GM19463 (cell line): ENCODE measurements around the gene TMPRSS3.

ENCODE experiments used
- ATAC-seq: cut with Tn5 transposase; IDR thresholded peaks from one replicate; pipeline ENCODE4 v1.9.1; 2021; ENCODE audit warnings: mild to moderate bottlenecking, moderate library complexity; ENCODE audit not compliant: unreplicated experiment

TMPRSS3 gene

DNA sequence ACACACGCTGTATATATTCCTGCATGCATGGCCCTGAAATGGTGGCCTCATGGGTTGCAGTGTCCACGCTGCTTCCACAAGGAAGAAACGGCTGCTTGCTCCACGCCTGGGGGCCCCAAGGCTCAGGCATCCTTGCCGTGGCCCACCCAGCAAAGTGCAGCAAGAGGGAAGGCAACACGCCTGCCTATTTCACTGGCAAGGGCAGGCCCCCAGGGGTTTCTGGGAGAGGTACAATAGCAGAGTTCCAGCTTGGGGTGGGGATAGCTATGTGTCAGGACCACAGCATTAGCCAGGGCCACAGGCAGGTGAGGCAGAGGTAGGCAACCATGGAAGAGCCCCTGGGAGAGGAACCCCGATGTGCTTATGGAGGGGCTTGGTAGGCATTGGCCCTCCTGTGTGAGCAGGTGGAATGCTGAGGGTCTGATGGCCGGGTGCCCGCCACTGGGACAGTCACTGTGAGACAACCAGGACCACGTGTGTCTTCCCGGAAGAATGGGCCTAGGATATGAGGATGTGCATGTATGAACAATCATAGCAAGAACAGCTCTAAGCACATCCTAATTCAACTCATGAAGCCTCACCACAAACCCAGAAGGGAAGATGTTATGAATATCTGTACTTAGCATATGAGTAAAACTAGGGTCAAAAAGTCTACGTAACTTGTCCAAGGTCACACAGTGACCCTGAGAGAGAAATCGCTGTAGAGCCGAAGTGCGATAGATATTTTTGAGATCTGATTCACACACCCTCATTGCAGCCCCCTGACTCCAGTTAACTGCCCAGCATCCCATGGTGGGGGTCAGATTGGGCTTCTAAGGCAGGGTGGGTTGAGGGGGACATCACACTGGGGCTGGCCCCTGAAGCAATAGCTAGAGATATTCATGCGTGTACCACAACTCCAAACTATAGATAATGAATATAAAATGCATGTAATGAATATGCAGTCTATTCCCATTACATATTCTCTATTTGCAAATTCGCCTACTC lies 56.8 kb downstream of the TMPRSS3 start:
- ATAC-seq: no peak

DNA sequence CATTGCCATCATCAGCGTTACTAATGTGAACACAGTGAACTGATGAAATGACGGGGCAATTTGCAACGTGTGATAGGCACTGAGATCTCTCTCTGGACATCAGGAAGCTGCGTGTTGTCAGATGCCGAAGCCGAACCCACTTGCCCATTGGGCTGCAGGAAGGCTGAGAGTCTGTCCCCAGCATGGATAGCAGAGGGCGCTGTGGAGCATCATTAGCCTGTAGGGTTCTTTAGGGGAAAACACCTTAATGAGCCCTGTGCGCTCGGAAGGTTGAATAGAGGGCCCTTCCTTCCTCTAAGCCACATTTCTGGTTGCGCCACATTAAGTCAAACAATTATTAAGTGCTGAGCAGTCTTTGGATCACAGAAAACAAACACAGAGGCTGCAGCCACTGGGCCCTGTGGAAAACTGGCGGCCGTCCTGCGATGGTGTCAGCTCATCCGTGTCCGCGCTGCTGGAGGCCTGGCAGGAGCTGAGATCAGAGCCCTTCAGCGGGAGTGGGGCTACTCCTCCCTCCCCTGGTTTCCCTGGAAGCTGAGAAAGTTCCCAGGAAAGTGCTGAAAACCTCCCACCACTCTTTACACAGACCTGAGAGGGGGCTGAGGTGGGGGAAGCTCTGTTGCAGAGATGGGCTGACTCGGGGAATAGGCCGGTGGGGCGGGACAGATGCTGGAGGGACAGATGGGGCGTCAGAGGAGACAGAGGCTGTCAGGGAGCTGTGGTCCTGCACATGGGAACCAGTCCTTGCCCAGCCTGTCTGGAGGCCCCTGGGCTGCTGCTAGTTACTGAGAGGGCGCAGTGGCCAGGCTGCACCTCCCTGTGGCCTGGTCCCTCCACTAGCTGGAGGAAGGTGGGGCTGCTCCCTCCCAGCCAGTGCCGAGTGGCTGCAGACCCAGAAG lies 57.8 kb downstream of the TMPRSS3 start:
- no peak for ATAC-seq

DNA sequence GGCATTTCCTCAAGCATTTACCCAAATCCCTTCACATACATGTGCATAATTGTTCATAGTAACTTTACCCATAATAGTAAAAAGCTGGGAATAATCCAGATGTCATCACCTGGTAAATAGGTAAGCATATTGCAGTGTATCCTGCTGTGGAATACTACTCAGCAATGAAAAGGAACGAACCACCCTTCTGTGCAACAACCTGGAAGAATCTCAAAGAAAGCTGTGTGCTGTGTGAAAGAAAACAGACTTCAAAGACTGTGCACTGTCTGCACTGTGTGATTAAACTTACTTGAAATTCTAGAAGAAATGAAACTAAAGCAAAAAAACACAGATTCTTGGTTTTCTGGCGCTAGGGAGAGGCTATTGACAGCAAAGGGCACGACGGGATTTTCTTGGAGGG lies 58.6 kb downstream of the TMPRSS3 start:
- ATAC-seq: no peak

DNA sequence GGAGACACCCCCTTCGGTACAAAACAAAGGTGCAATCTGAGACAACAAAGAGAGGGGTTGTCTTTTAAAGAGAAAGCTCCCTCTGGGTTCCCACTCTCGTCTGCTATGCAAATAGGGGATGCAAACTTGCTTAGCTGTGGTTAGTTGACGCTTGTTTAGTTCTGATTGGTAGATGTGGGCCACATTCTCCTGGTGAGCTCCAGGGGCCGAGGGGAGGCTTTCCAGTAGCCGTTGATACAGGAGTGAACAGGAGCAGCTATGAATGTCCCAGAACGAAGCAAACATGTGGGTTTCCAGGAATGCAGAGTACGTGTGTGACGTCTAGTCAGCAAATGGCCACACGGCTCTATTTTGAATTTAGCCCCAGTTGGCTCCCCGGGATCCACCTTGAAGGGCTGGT lies 59.8 kb downstream of the TMPRSS3 start:
- no peak for ATAC-seq

DNA sequence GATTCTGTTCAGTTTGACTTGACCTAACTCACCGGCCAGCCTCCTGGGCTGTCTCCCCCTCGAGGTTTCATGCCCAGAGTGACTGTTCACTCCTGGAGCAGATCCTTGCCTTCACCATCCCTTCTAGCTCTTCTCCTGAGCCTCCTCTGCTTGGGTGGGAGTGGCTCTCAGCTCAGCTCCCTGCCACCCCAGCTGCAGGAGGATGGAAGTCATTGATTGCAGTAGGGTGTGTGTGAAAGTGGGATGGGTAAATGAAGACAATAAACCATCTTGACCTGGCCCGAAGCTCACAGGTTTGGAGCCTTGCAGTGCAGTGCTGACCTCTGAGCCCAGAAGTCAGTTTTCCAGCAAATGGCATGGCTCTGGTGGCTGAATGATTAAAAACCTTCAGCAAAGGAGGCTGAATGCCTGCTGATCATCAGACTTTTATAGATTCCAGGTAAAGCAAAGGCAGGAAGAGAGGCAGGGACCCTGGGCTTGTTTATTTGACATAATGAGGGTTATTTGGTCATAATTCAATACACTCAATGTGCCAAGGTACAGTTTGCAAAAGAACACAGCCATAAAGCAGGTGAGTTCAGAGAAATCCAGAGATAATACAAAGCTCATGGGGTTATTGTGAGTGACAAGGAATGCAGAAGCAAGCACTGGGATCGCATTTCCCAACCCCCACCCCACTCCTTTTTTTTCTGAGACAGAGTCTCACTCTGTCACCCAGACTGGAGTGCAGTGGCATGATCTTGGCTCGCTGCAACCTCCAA lies 63.1 kb downstream of the TMPRSS3 start:
- ATAC-seq: no peak

DNA sequence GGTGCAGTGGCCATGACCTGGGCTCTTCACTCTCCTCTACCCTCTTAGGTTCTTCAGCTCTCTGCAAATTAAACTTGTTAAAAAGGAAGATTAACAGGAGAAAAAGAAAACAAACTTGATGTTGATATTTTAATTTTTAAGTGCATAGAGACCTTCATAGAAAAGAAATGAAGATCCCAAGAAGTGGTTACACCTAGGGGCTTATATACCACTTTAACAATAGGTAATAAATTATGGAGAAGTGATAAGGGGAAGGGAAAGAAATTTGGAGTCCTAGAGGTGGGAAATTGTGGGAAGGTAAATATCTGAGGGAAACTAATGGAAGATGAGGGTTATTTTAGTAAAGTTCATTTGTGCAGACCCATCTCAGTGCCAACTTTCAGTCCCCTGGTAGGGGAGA lies 64.2 kb downstream of the TMPRSS3 start:
- ATAC-seq: no peak

DNA sequence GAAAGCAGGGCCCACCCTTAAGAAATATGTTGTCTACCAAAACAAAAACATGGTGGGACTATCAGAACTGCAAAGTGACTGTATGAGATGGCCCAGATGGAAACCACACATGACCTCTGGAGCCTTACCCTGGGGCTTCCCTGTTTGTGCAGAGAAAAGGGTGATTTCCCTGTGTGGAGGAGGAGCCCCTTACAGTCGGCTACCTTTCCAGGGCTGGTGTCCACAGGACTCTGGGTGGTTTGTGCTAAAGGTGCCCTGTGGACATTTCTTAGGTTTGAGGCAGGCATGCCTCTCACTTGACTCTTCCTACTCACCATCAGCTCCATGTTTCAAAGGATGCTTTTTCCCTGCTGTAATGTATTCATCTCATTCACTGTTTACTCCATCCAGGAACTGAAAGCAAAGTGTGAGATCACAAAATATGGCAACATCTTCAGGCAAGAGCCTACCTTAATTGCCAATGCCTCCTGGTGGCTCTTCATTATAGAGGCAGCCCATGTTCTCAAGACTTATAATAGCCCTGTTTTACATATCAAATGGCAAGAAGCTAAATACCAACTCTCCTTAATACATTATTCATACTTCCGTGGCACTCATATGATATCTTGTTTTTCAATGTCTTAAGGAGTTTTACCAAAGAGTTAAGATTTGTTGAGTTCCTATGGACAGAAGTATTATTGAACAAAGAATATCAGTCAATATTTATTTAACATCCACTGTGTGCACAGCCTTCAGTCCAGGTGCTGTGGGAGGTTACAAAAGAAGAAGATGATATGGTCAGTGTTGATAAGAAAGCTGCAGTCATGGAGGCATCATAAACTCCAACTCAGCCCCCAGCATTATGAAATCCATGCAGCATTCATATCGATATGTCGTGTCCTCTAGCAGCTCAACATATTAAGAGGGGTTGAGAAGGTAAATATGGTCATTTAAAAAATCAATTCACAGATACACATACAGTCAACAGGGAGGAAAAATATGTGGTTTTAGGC lies 65.2 kb downstream of the TMPRSS3 start:
- no peak for ATAC-seq

DNA sequence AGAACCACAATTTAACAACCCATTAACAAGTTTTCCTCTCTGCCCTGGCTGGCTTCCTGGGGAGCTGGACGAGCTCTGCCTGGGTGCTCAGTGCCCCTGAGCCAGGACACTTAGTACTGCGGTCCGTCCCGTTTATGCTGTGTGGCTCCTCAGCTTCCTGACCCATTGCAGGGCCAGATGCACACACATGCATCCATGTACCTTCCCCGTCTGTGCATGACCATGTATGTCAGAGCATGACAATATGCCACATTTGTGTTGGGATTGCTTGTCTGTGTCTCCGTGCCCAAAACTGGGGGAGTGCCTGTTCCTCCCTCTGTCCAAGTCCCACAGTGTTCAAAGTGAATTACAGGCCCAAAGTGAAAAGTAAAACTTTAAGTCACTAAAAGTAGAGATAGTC lies 71.0 kb downstream of the TMPRSS3 start:
- ATAC-seq: no peak
